SK-N-SH (cell line): ENCODE results near the gene CAPN10. TPM values are rescaled to one million over a fixed set of nuclear protein-coding genes. Genes with fewer than 3 reads are reported as not detected.
A peak's percentile ranks its signal among the peaks of the same experiment; 100 is the strongest.

Experiments used
- CTCF ChIA-PET: fragments of 300-600, 350-600 bp; formaldehyde crosslinking; extraction: SDS; loops from one replicate; lab custom pipeline; 2021; lab: Yijun Ruan, JAX
- POLR2A ChIA-PET: fragments of 350-600 bp; sonication (Branson Sonifier 250); formaldehyde crosslinking; extraction: SDS; loops from one replicate; lab custom pipeline; 2020; ENCODE audit warnings: antibody characterized with exemption, inconsistent platforms; lab: Yijun Ruan, JAX
- DNase-seq: peaks from one replicate; pipeline ENCODE4 v3.0.0; 2012
- H2AFZ ChIP-seq: fragments of 200-600 bp; sonication (generic); 2 replicates; pipeline ENCODE4 v1.8.1; 2016; ENCODE audit warnings: antibody characterized with exemption, mild to moderate bottlenecking, low read depth
- H3F3A ChIP-seq: fragments of 200-600 bp; sonication (generic); replicated peaks from 2 replicates; pipeline ENCODE3; 2016; ENCODE audit warnings: antibody characterized with exemption, mild to moderate bottlenecking; ENCODE audit not compliant: insufficient read depth
- H3K27ac ChIP-seq, 2 experiments: fragments of 200-500 bp in 1 of 2; fragments of 200-600 bp in 1 of 2; sonication (Bioruptor generic) in 1 of 2; sonication (generic), shearing (Covaris generic) in 1 of 2; 2 replicates each; pipeline versions ENCODE4 v1.5.1 to v1.6.1; 2014 to 2016; ENCODE audit warnings: low read depth in 2 of 2, inconsistent platforms in 1 of 2, low read length in 1 of 2, mild to moderate bottlenecking in 1 of 2, mixed read lengths in 1 of 2
- H3K27me3 ChIP-seq: fragments of 200-600 bp; sonication (generic), shearing (Covaris generic); 2 replicates; pipeline ENCODE4 v1.6.1; 2016; ENCODE audit warnings: mixed run types; ENCODE audit not compliant: insufficient read depth
- H3K36me3 ChIP-seq, 2 experiments: fragments of 200-500 bp in 1 of 2; fragments of 200-600 bp in 1 of 2; sonication (Bioruptor generic) in 1 of 2; sonication (generic) in 1 of 2; replicated peaks in 1 of 2; 2 replicates each; pipeline versions ENCODE3 to v1.5.1; 2014 to 2016; ENCODE audit warnings: low read length in 1 of 2, mild to moderate bottlenecking in 1 of 2; ENCODE audit not compliant: insufficient read depth in 2 of 2, control insufficient read depth in 1 of 2
- H3K4me1 ChIP-seq, 2 experiments: fragments of 200-500 bp in 1 of 2; fragments of 200-600 bp in 1 of 2; sonication (Bioruptor generic) in 1 of 2; sonication (generic), shearing (Covaris generic) in 1 of 2; 2 replicates each; pipeline versions ENCODE4 v1.5.1 to v1.6.1; 2014 to 2016; ENCODE audit warnings: low read depth in 1 of 2, low read length in 1 of 2, mixed run types in 1 of 2; ENCODE audit not compliant: insufficient read depth in 2 of 2, control insufficient read depth in 1 of 2
- H3K4me2 ChIP-seq: fragments of 200-600 bp; sonication (generic), shearing (Covaris generic); 2 replicates; pipeline ENCODE4 v1.6.1; 2017; ENCODE audit warnings: mixed run types
- H3K4me3 ChIP-seq, 2 experiments: fragments of 200-500 bp in 1 of 2; fragments of 200-600 bp in 1 of 2; sonication (Bioruptor generic) in 1 of 2; sonication (generic), shearing (Covaris generic) in 1 of 2; 2 replicates each; pipeline versions ENCODE4 v1.5.1 to v1.8.1; 2014 to 2016; ENCODE audit warnings: low read depth in 2 of 2, inconsistent platforms in 1 of 2, low read length in 1 of 2, mild to moderate bottlenecking in 1 of 2, mixed read lengths in 1 of 2, moderate library complexity in 1 of 2
- H3K79me2 ChIP-seq: fragments of 200-600 bp; sonication (generic); 2 replicates; pipeline ENCODE4 v1.8.1; 2017; ENCODE audit warnings: mild to moderate bottlenecking; ENCODE audit not compliant: insufficient read depth
- H3K9ac ChIP-seq: fragments of 200-600 bp; sonication (generic); 2 replicates; pipeline ENCODE4 v1.6.1; 2017; ENCODE audit warnings: mixed run types
- H3K9me2 ChIP-seq: fragments of 200-600 bp; sonication (generic); 2 replicates; pipeline ENCODE4 v1.6.1; 2017; ENCODE audit warnings: mixed run types
- H3K9me3 ChIP-seq: fragments of 200-600 bp; sonication (generic); 2 replicates; pipeline ENCODE4 v1.6.1; 2017; ENCODE audit warnings: mixed run types, mild to moderate bottlenecking, moderate library complexity
- H4K20me1 ChIP-seq: fragments of 200-600 bp; sonication (generic); 2 replicates; pipeline ENCODE4 v1.6.1; 2017; ENCODE audit warnings: mild to moderate bottlenecking, mixed run types; ENCODE audit not compliant: insufficient read depth
- CHD2 ChIP-seq: fragments of 150-350 bp; IDR thresholded peaks from 2 replicates; pipeline ENCODE4 v1.6.1; 2018; ENCODE audit warnings: low read length; ENCODE audit not compliant: partially characterized antibody
- CTCF ChIP-seq: fragments of 200-600 bp; sonication (generic); IDR thresholded peaks from 2 replicates; pipeline ENCODE4 v1.6.1; 2017; ENCODE audit warnings: antibody characterized with exemption, mild to moderate bottlenecking, moderate library complexity
- EP300 ChIP-seq, 2 experiments: IDR thresholded peaks; 2 replicates each; pipeline versions ENCODE4 v1.4.0 to v1.6.1; 2012; ENCODE audit warnings: borderline replicate concordance in 1 of 2, low read depth in 1 of 2, low read length in 1 of 2
- FOXJ3 ChIP-seq: sonication (generic); formaldehyde crosslinking; IDR thresholded peaks from 2 replicates; pipeline ENCODE4 v1.5.1; 2020; ENCODE audit warnings: mild to moderate bottlenecking, missing genetic modification reagents
- IRF3 ChIP-seq: fragments of 150-350 bp; IDR thresholded peaks from 2 replicates; pipeline ENCODE4 v1.6.1; 2016; ENCODE audit warnings: mild to moderate bottlenecking, low read depth, low read length
- JUND ChIP-seq: IDR thresholded peaks from 2 replicates; pipeline ENCODE4 v1.4.0; 2012
- MEF2A ChIP-seq: IDR thresholded peaks from 2 replicates; pipeline ENCODE4 v1.4.0; 2012; ENCODE audit warnings: low read depth, borderline replicate concordance
- NFIC ChIP-seq: IDR thresholded peaks from 2 replicates; pipeline ENCODE4 v1.4.0; 2012; ENCODE audit warnings: borderline replicate concordance
- NRF1 ChIP-seq: IDR thresholded peaks from 2 replicates; pipeline ENCODE4 v1.6.1; 2012; ENCODE audit warnings: low read depth, mild to moderate bottlenecking, low read length
- RCOR1 ChIP-seq: fragments of 150-350 bp; IDR thresholded peaks from 2 replicates; pipeline ENCODE4 v1.6.1; 2017; ENCODE audit warnings: antibody characterized with exemption, low read length
- REST ChIP-seq: IDR thresholded peaks from 2 replicates; pipeline ENCODE4 v1.6.1; 2012; ENCODE audit warnings: mild to moderate bottlenecking, low read depth, low read length, moderate library complexity
- SMC3 ChIP-seq: IDR thresholded peaks from 2 replicates; pipeline ENCODE4 v1.6.1; 2012; ENCODE audit warnings: low read depth, low read length, improper control_type of control experiment
- YY1 ChIP-seq: IDR thresholded peaks from 2 replicates; pipeline ENCODE4 v1.4.0; 2012; ENCODE audit warnings: low read depth, mild to moderate bottlenecking
- ZBTB33 ChIP-seq: IDR thresholded peaks from 2 replicates; pipeline ENCODE4 v1.4.0; 2012; ENCODE audit warnings: low read depth, borderline replicate concordance
- WGBS: methylation state at CpG from one replicate; pipeline ENCODE4 v1.1.6; 2017; ENCODE audit warnings: low lambda C conversion rate; 5-methylcytosine and 5-hydroxymethylcytosine counted together
- polyA plus RNA-seq, 3 experiments: library from polyadenylated mRNA; depleted of rRNA; stranded (reverse); fragments of >200 nt; gene quantifications; 2 replicates each; pipeline ENCODE4 v1.2.3, GENCODE V29; 2012

The CAPN10 gene
- polyA plus RNA-seq, 1 of the 3 experiments (the other 2 are of a cell fraction): 24.0 TPM

- TF ChIP-seq ZBTB33 (no peak), EP300 (IDR thresholded peaks at IDR 0.05; ENCODE audit: borderline replicate concordance in 1 of 2, low read depth in 1 of 2, low read length in 1 of 2) (no peak), NRF1 (no peak), REST (no peak), SMC3 (no peak)
- TF ChIP-seq, all 33 proteins: peak for 0
Observed at GRCh38 chr2:240635998-240636547, 49.5 kb downstream of the CAPN10 start (continued).

DNA sequence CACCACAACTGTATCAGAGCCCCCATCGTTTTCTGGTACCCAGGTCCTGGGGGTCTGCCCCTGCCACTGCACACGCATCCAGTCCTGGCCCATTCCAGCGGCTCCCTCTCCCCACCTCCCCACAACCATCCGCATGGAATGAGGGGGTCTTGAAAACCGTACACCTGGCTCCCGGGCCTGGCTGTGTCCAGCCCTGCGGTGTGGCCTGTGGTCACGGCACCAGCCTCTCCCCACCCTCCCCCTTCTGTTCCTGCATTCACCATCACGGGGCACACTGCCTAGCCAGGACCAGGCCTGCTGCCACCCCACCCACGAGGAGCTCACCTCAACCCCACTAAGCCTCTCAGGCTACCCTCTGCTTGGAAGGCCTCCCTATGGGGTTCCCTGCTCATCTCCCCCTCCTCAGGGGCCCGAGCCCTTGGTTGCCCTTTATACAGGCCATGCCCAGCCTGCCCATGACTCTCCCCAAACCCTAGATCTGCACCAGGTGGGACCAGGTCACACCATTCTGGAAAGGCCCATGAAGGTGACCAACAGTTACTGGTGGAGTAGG lies 50.1 kb downstream of the CAPN10 start:
- H3F3A ChIP-seq: no peaks in the 10 kb centered on the region
- no peak for TF ChIP-seq CHD2
- TF ChIP-seq NFIC: no peak
- TF ChIP-seq RCOR1: no peak
- TF ChIP-seq YY1: no peak
- no peak for TF ChIP-seq MEF2A
- TF ChIP-seq IRF3: no peak
- TF ChIP-seq JUND: no peak
- TF ChIP-seq CTCF: no peak
- no peak for TF ChIP-seq FOXJ3
- TF ChIP-seq, all 33 proteins: peak for 0
- 56% methylated on average over 8 of the region's 11 CpGs for WGBS
- H3K27ac ChIP-seq: no peak overlapping the region
- H3K27me3 ChIP-seq: no peaks in the 10 kb centered on the region
- H3K4me1 ChIP-seq: no peaks in the 10 kb centered on the region
- POLR2A ChIA-PET: no interaction called here
- peak; percentile 15 for DNase-seq
- no peak overlapping the region for H3K4me3 ChIP-seq
- no peak overlapping the region for H3K9ac ChIP-seq
- no peaks in the 10 kb centered on the region for H3K9me3 ChIP-seq
- CTCF ChIA-PET: interaction anchor here (0.8 kb wide), 1 partner anchor 204 kb away, joined by 3 read pairs; no protein-coding TSS in a partner anchor
- no peak overlapping the region for H2AFZ ChIP-seq
- H3K4me2 ChIP-seq: no peak overlapping the region
- H3K79me2 ChIP-seq: no peaks in the 10 kb centered on the region
- no peaks in the 10 kb centered on the region for H4K20me1 ChIP-seq
- no peaks in the 10 kb centered on the region for H3K9me2 ChIP-seq
- no peaks in the 10 kb centered on the region for H3K36me3 ChIP-seq
